Islet of Langerhans (tissue), 1 donor: Measurements from ENCODE around the gene PHLPP1.

ENCODE experiments used
- FAIRE-seq: peaks from one replicate; lab custom pipeline; 2011; peaks lifted over from hg19 to GRCh38; lab: Jason Lieb, UNC

Gene PHLPP1

GRCh38 chr18:62850619-62851306 is 135.4 kb downstream of the PHLPP1 start:
- no peak for FAIRE-seq

DNA sequence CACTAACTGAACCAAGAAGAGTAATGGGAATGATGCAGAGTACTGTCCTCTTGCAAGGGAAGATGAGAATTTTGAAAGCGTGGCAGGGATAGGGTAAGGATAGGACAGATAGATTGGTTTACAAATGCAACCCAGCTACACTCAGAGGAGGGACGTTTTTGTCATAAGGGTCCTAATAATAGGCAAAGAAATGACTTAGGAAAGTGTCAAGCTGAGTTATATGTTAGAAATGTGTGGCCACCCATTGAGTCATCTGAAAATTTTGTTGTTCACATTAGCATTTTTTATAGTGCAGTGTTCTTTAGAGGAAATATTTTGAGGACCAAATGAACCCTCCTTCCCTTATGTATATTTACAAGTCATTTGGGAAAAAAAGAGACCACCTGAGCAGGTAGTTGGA is 137.5 kb downstream of the PHLPP1 start:
- no peak for FAIRE-seq

- no peak for FAIRE-seq
Observed at GRCh38 chr18:62856294-62856693, 141.0 kb downstream of the PHLPP1 start.

- FAIRE-seq, result no peak
Observed at GRCh38 chr18:62857263-62857976, 142.1 kb downstream of the PHLPP1 start.

DNA sequence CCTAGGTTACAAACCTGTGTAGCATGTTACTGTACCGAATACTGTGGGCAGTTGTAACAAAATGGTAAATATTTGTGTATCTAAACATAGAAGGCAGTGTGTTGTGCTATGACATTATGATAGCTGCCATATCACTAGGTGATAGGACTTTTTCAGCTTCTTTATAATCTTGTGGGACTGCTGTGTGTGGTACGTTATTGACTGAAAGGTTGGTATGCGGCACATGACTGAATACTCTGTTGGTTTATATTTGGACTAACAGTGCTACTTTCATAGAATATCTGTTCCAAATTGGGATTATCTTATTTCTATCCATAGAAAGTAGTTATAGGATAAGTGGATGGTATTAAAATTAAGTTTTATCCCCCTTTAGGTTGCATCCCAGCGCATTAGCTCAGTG is 144.7 kb downstream of the PHLPP1 start:
- no peak for FAIRE-seq

DNA sequence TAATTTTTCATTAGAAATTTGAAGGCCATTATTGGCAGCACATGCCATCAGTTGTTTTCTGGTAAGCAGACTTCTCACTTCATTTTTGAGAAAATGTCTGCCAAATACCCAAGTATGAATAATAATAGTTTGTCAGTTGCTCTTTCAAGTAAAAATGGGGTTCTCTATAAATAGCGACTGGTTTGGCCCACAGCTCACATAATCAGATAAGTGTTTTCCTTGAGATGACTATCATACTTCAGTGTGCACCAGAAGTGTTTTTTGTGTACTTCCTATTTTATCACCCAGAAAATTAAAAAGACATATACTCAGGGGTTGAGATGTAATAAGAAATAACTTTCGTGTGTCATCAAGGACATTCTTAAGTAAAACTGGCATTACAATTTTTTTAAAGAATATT is 147.1 kb downstream of the PHLPP1 start:
- FAIRE-seq, result no peak

GRCh38 chr18:62863579-62864001 is 148.2 kb downstream of the PHLPP1 start:
- no peak for FAIRE-seq

GRCh38 chr18:62865498-62865897 is 150.2 kb downstream of the PHLPP1 start:
- FAIRE-seq, result no peak

DNA sequence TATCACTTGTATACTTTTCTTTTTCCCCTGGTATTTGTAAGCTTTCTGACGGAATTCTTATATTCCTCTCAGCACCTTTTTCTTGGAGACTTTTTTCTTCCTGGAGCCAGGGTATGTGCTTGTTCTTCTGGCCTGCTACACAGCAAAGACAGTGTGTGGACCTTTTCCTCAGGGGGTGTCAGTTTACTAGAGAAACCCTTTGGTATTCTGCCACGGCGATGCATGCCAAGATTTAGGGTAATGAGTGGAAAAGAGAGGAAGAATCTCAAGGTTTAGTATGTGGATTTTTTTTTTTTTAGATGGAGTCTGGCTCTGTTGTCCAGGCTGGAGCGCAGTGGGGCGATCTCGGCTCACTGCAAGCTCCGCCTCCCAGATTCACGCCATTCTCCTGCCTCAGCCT is 152.2 kb downstream of the PHLPP1 start:
- FAIRE-seq, result no peak

DNA sequence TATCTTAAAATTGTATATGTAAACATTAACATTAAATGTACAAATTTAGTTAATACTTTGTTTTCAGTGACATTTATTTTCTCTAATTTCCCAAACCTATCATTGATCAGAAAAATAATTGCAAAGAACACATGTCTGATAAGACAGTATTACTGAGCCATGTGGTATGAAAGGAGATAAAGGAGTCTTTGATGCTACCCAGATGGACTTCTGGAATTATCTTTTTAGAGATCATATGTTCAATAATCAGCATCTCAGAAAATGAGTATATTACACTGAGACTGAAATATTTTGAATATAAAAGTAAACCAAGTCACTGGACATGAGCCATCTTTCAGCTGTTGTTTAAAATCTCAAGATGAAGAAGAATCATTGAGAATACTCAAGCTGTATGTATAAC is 153.3 kb downstream of the PHLPP1 start:
- no peak for FAIRE-seq

DNA sequence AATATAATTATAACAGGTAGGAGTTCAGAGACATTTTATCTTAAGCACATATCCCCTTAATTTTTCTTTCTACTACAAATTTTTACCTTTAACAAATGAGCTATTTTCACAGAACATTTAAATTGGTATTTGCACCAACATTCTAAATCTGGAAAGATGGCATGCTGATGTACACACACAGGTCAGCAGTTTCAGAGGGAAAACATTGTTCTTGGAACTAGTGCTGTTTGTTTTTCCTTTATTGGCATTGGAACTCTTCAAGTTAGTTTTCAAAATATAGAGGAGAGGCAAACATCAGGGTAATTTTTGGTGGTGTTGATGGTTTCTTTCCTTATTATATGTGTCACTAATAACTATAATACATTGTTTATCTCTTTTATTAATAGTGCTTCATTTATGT is 155.3 kb downstream of the PHLPP1 start:
- no peak for FAIRE-seq

GRCh38 chr18:62875323-62875722 is 160.0 kb downstream of the PHLPP1 start:
- no peak for FAIRE-seq

- no peak for FAIRE-seq
Observed at GRCh38 chr18:62876111-62876510, 160.8 kb downstream of the PHLPP1 start.

GRCh38 chr18:62876828-62877227 is 161.5 kb downstream of the PHLPP1 start:
- no peak for FAIRE-seq

DNA sequence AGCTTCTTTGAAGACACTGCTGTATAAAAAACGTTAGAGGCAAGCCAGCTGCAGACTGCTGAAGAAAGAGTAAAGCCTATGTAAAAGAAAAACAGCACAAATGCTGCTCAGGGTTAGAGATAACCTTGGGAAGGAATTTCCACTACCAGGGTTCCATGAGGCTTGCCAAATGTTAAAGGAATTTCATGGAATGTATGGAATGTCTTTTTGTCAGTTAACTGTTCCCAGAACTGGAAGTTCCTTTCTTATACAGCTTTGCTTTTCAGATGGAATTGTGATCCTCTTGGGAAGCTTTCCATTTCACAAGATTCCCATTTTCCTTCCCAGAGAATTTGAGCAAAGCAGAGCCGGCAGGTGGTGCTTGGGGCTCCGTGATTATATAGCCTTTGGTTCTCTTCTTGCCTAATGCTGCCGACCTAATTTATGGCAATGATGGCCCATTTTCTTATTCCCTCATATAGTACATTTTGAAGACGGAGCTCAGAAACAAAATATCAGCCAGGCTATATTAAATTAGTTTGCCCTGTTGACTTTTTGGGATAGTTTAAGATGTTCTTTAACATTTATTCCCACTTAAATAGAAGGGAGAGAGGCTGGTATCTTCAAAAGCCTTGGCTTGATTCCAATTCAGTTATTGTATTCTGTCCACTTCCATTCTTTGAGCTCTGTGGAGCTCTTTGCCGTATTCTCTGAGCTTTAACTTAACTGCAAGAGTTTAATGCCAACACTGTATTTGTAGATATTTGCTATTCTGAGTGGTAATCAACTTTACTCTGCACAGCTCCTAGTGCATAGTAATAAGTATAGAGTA is 162.3 kb downstream of the PHLPP1 start:
- no peak for FAIRE-seq

GRCh38 chr18:62878305-62878704 is 163.0 kb downstream of the PHLPP1 start:
- no peak for FAIRE-seq

GRCh38 chr18:62880034-62880433 is 164.7 kb downstream of the PHLPP1 start:
- no peak for FAIRE-seq

GRCh38 chr18:62880673-62881364 is 165.5 kb downstream of the PHLPP1 start:
- FAIRE-seq, result no peak

- FAIRE-seq, result no peak
Observed at GRCh38 chr18:62881509-62882016, 166.2 kb downstream of the PHLPP1 start.

DNA sequence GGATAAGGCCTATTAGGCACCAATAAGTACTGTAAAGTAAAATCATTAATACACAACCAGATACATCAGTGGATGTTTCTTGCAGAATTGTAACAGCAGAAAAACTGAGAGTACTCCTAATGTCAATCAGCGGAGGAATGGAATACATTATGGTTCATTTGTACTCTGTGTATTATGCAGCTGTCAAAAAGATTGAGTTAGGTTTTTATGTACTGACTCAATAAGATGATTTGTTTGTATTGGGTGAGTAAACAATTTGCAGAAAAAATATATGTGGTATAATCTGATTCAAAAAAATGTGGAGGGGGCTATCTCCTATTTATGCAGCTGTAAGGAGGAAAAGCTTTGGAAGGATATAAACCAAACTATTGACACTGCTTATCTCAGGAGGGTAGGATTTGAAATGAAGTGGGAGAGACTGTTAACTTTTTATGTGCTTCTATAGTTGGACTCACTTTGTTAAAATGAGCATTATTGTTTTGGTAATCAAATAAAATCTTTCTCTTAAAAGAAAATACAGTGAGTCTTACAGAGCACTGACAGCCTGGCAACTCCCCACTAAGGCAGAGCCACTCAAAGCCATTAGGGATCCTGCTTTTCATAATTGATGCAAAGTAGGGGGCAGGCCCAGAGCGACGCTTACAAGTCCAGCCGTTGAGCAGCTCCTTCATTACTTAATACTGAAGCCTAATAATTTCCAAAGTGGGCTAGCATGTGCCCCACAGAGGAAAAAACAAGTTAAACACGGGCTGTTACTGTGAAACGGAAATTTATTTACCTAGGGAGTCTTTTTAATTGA is 168.8 kb downstream of the PHLPP1 start:
- FAIRE-seq, result no peak

DNA sequence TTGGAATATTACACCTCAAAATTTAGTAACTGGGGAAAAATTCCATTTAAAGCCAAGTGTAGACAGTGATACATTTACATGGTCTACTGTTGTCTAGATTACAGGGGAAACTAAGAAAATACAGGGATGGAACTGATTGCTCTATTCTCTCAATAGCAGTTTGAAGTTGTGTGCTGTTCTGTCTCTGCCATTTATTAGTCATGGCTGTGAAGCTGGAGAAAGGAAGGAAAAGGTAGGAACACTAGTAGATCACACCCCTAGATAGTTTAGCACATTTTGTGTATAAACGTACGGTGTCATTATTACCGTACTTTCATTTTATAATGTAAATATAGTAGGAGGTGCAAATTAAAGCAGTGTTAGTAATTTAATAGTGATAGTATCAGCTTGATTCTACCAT is 170.5 kb downstream of the PHLPP1 start:
- no peak for FAIRE-seq
